ENCODE measurements around the gene GPR137.
"Not testable (repeated sequence)": the region's sequence is repeated elsewhere in the genome, so short reads cannot be mapped to it uniquely, and the experiment has no call there.

Gene GPR137

GRCh38 chr11:64322925-64323260 lies 37.2 kb downstream of the GPR137 start:
- no peak for DNase-seq

- DNase-seq: no peak
Observed at GRCh38 chr11:64323373-64323772, 37.7 kb downstream of the GPR137 start.

- DNase-seq: not testable (repeated sequence)
Observed at GRCh38 chr11:64323984-64324383, 38.3 kb downstream of the GPR137 start.

- DNase-seq: no peak
Observed at GRCh38 chr11:64324692-64325469, 39.2 kb downstream of the GPR137 start.

- DNase-seq: no peak
Observed at GRCh38 chr11:64327375-64327774, 41.7 kb downstream of the GPR137 start.

- no peak for DNase-seq
Observed at GRCh38 chr11:64327993-64328392, 42.3 kb downstream of the GPR137 start.

- DNase-seq: no peak
Observed at GRCh38 chr11:64330888-64331287, 45.2 kb downstream of the GPR137 start.

- no peak for DNase-seq
Observed at GRCh38 chr11:64331569-64332371, 46.1 kb downstream of the GPR137 start.

GRCh38 chr11:64333556-64333955 lies 47.9 kb downstream of the GPR137 start:
- DNase-seq: no peak

GRCh38 chr11:64334764-64335735 lies 49.4 kb downstream of the GPR137 start:
- no peak for DNase-seq

GRCh38 chr11:64337538-64338249 lies 52.0 kb downstream of the GPR137 start:
- no peak for DNase-seq

GRCh38 chr11:64338716-64339115 lies 53.1 kb downstream of the GPR137 start:
- no peak for DNase-seq
